Small intestine (tissue), 7 donors: ENCODE data around the gene PIP5K1B. TPM values are rescaled to one million over a fixed set of nuclear protein-coding genes. Genes with fewer than 3 reads are reported as not detected.

ENCODE experiments used
- DNase-seq, 2 donors: peaks; one replicate each; pipeline versions ENCODE4 v3.0.0 to v3.0.0-alpha.2; 2013
- FAIRE-seq: peaks from 2 replicates; lab custom pipeline; 2012; peaks lifted over from hg19 to GRCh38; lab: Jason Lieb, UNC
- H3K27ac ChIP-seq, 3 donors: one replicate each; pipeline ENCODE4 v1.5.1; 2013; ENCODE audit warnings: low read length in 2 of 3, mild to moderate bottlenecking in 2 of 3, control low read depth in 1 of 3, inconsistent platforms in 1 of 3, low read depth in 1 of 3, moderate library complexity in 1 of 3
- H3K27me3 ChIP-seq, 3 donors: one replicate each; pipeline ENCODE4 v1.6.1; 2013; ENCODE audit warnings: low read length in 3 of 3, inconsistent platforms in 1 of 3; ENCODE audit not compliant: control insufficient read depth in 3 of 3, insufficient read depth in 3 of 3
- H3K36me3 ChIP-seq, 3 donors: one replicate each; pipeline ENCODE4 v1.6.1; 2013; ENCODE audit warnings: low read length in 3 of 3, inconsistent platforms in 1 of 3, low read depth in 1 of 3, mild to moderate bottlenecking in 1 of 3, moderate library complexity in 1 of 3; ENCODE audit not compliant: control insufficient read depth in 3 of 3, insufficient read depth in 2 of 3
- H3K4me1 ChIP-seq, 3 donors: one replicate each; pipeline ENCODE4 v1.6.1; 2013; ENCODE audit warnings: low read length in 2 of 3, inconsistent platforms in 1 of 3, low read depth in 1 of 3, mild to moderate bottlenecking in 1 of 3, moderate library complexity in 1 of 3; ENCODE audit not compliant: control insufficient read depth in 3 of 3, insufficient read depth in 2 of 3
- H3K4me3 ChIP-seq, 3 donors: one replicate each; pipeline ENCODE4 v1.5.1; 2013; ENCODE audit warnings: low read length in 3 of 3, control low read depth in 1 of 3, inconsistent platforms in 1 of 3, low read depth in 1 of 3, mild to moderate bottlenecking in 1 of 3, moderate library complexity in 1 of 3
- H3K9me3 ChIP-seq, 2 donors: one replicate each; pipeline ENCODE4 v1.6.1; 2013; ENCODE audit warnings: low read depth in 1 of 2, low read length in 1 of 2; ENCODE audit not compliant: control insufficient read depth in 2 of 2, insufficient read depth in 1 of 2
- WGBS, 3 donors: extraction: QIAGEN DNeasy Blood & Tissue Kit; methylation state at CpG; one replicate each; pipeline ENCODE4 v1.1.7; 2013; 5-methylcytosine and 5-hydroxymethylcytosine counted together
- polyA plus RNA-seq, 4 donors: library from polyadenylated mRNA; stranded (reverse) in 3 of 4; unstranded in 1 of 4; fragments of 200-250 nt in 3 of 4; fragments of 120-200 nt in 1 of 4; gene quantifications; one replicate each; pipeline versions ENCODE4 v1.2.1 to v1.2.3, GENCODE V29; 2013
- donor health status: healthy with polysubstance abuse.
- donor health status: control.
- donor health status: control.
- donor health status: Bipolar disorder and iron deficiency.
- donor health status: healthy.

The PIP5K1B gene
- polyA plus RNA-seq, 4 donors, result 28.8 to 58.0 (median 49.7) TPM

DNA sequence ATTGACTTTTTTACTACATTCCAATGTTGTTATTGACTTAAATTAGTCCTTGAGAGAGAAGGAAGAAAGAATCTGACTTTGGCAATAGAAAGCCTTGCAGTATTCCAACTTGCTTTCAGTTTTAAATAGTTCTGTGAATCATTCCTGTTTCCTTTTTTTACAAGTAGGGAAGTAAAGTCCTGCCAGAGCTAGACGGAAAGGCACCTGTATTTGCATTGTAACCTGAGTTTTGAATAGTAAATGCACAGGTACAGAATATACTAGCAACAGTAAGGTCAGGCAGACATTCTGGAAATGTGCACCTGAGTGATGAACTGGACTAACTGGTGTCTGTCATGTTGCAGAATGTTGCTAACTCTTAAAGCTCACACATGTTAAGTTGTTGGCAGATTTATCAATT, 208.0 kb downstream of the PIP5K1B start:
- no peaks in the 10 kb centered on the region for H3K4me1 ChIP-seq
- DNase-seq, result no peak
- no peak for FAIRE-seq
- peaks cover 0 to 9% (median 0%) of the 10 kb centered on the region in 3 donors for H3K36me3 ChIP-seq
- 14 to 20% (median 15%) methylated on average over 1 of the region's 1 CpG for WGBS, 3 donors
- no peaks in the 10 kb centered on the region for H3K27me3 ChIP-seq
- peak overlapping the region in 1 of 3 donors; percentile 12 for H3K27ac ChIP-seq
- no peaks in the 10 kb centered on the region for H3K9me3 ChIP-seq
- H3K4me3 ChIP-seq, result no peak overlapping the region

DNA sequence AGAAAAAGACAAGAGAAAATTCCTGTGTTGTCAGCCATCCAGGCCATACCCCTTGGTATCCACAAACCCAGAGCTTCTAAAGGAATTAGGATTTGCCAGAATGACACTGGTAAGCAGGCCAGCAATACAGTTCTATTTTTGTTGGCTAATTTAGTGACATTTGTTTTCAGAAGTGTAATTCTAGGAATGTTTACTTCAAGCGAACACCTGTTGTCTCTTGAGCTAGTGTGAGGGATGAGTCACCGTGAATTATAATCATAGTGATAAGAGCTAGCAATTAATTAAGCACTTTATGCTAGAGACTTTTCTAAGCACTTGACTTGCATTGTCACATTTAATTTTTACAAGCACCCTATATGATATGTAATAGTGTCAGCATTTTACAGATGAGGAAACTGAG, 209.7 kb downstream of the PIP5K1B start:
- Histone ChIP-seq H3K27me3 (no peaks in the 10 kb centered on the region), H3K4me3 (no peak overlapping the region), H3K4me1 (no peaks in the 10 kb centered on the region), H3K36me3 (peaks cover 0 to 9% (median 0%) of the 10 kb centered on the region in 3 donors), H3K27ac (no peak overlapping the region), H3K9me3 (no peaks in the 10 kb centered on the region)
- 19 to 48% (median 26%) methylated on average over 2 of the region's 2 CpGs for WGBS, 3 donors
- FAIRE-seq, result no peak
- DNase-seq, result peak in 1 of 2 donors; percentile 20

DNA sequence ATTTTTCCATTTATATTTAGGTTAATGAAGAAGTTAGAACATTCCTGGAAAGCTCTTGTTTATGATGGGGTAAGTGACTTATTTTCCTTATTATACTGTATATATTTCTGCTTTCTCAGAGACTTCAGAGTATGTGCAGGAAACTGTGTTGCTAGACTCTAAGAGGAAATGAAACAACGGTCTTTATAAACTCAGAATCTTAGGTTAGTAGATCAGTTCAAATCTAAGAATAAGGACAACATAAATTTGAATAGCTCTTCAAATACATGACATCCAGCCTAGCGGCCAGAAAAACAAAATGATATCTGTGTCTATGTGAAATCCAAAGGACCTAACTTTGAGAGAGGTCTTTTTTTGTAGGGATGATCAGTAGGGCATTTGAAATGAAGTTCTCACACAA, 214.6 kb downstream of the PIP5K1B start:
- no peak overlapping the region for H3K4me3 ChIP-seq
- DNase-seq (no peak), FAIRE-seq (no peak)
- WGBS, 3 donors, result 48 to 89% (median 62%) methylated on average over 2 of the region's 2 CpGs
- H3K4me1 ChIP-seq, result no peaks in the 10 kb centered on the region
- H3K36me3 ChIP-seq, result peaks cover 0 to 21% (median 4%) of the 10 kb centered on the region in 3 donors
- H3K27me3 ChIP-seq, result no peaks in the 10 kb centered on the region
- H3K9me3 ChIP-seq, result no peaks in the 10 kb centered on the region
- H3K27ac ChIP-seq, result no peak overlapping the region

GRCh38 chr9:68920921-68921320, 215.9 kb downstream of the PIP5K1B start:
- H3K27me3 ChIP-seq, result no peaks in the 10 kb centered on the region
- 95 to 100% (median 96%) methylated on average over 1 of the region's 1 CpG for WGBS, 3 donors
- H3K27ac ChIP-seq, result no peak overlapping the region
- FAIRE-seq (no peak), DNase-seq (no peak)
- no peak overlapping the region for H3K4me3 ChIP-seq
- peaks cover 0 to 27% (median 4%) of the 10 kb centered on the region in 3 donors for H3K36me3 ChIP-seq
- H3K9me3 ChIP-seq, result no peaks in the 10 kb centered on the region
- no peaks in the 10 kb centered on the region for H3K4me1 ChIP-seq

GRCh38 chr9:68923480-68923879, 218.4 kb downstream of the PIP5K1B start:
- FAIRE-seq, result no peak

GRCh38 chr9:68925175-68925574, 220.1 kb downstream of the PIP5K1B start:
- Histone ChIP-seq H3K4me3 (no peak overlapping the region), H3K4me1 (no peaks in the 10 kb centered on the region), H3K9me3 (no peaks in the 10 kb centered on the region), H3K36me3 (peaks cover 0 to 27% (median 7%) of the 10 kb centered on the region in 3 donors), H3K27me3 (no peaks in the 10 kb centered on the region), H3K27ac (no peak overlapping the region)
- DNase-seq, result no peak
- no peak for FAIRE-seq
- 54 to 66% (median 66%) methylated on average over 6 of the region's 6 CpGs for WGBS, 3 donors

More at GRCh38 chr9:68923480-68923879, 218.4 kb downstream of the PIP5K1B start:
- Histone ChIP-seq H3K27ac (no peak overlapping the region), H3K4me1 (no peaks in the 10 kb centered on the region), H3K27me3 (no peaks in the 10 kb centered on the region), H3K4me3 (no peak overlapping the region), H3K36me3 (peaks cover 0 to 21% (median 6%) of the 10 kb centered on the region in 3 donors), H3K9me3 (no peaks in the 10 kb centered on the region)
- no peak for DNase-seq

DNA sequence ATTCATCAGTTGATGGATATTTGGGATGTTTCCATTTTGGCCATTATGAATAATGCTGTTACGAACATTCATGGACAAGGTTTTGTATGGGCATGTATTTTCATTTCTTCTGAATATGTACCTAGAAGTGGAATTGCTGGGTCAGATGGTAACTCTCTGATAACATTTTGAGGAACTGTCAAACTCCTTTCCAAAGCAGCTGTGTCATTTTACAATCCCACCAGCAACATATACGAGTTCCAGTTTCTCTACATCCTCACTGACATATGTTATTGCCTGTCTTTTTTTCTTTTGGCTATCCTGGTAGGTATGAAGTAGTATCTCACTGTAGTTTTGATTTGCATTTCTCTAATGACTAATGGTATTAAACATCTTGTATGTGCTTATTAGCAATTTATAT, 222.1 kb downstream of the PIP5K1B start:
- Histone ChIP-seq H3K36me3 (peaks cover 0 to 23% (median 8%) of the 10 kb centered on the region in 3 donors), H3K4me3 (no peak overlapping the region), H3K9me3 (no peaks in the 10 kb centered on the region), H3K27me3 (no peaks in the 10 kb centered on the region), H3K4me1 (no peaks in the 10 kb centered on the region), H3K27ac (no peak overlapping the region)
- FAIRE-seq, result no peak
- WGBS, 3 donors, result 75 to 84% (median 76%) methylated on average over 2 of the region's 2 CpGs
- DNase-seq, result no peak

DNA sequence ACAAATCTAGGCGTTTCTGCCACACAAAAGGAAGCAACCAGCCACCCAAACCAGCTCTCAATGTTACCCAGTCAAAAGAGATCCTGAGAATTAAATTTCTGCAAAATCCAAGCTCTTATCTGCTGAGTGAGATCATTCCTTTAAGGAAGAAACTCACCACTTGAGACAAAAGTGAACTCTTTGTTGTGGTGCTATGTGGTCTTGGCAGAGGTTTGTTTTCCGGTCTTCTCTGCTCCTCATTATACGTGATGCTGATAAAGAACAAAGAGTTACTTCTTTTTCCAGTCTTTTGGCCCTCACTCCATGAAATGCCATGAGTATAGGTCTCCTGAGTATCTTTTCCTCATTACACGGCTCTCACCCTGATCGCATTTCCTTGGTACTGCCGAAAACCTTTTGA, 226.8 kb downstream of the PIP5K1B start:
- Histone ChIP-seq H3K27me3 (no peaks in the 10 kb centered on the region), H3K4me1 (no peaks in the 10 kb centered on the region), H3K27ac (no peak overlapping the region), H3K9me3 (no peaks in the 10 kb centered on the region), H3K36me3 (peaks cover 0 to 17% (median 5%) of the 10 kb centered on the region in 3 donors), H3K4me3 (no peak overlapping the region)
- FAIRE-seq (no peak), DNase-seq (no peak)
- 79 to 85% (median 84%) methylated on average over 6 of the region's 6 CpGs for WGBS, 3 donors

DNA sequence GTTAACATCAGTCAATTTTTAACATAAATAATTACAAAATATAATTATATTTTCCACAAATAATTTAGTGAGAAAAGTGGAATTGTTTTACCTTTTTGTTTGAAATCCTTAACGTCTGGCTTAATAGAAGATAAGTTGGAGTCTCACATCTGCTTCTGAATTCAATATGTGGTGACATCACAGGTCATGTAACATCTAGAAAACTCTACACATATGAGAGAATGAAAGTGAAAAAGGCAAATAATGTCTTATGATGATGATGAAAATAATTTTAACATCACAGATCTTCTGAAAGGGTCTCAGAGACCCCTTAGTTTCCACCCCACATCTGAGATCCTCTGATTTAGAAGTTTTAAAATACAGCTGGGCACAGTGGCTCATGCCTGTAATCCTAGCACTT, 227.4 kb downstream of the PIP5K1B start:
- Histone ChIP-seq H3K36me3 (peaks cover 0 to 17% (median 5%) of the 10 kb centered on the region in 3 donors), H3K9me3 (no peaks in the 10 kb centered on the region), H3K27ac (no peak overlapping the region), H3K4me3 (no peak overlapping the region), H3K4me1 (no peaks in the 10 kb centered on the region), H3K27me3 (no peaks in the 10 kb centered on the region)
- FAIRE-seq (no peak), DNase-seq (no peak)
- 81 to 93% (median 86%) methylated on average over 1 of the region's 1 CpG for WGBS, 3 donors
